Panc1 (cell line): ENCODE results near the gene CTRB1.
"Not testable (repeated sequence)": the region's sequence is repeated elsewhere in the genome, so short reads cannot be mapped to it uniquely, and the experiment has no call there.

Source experiments
- CTCF ChIP-seq: fragments of 450-650 bp; IDR thresholded peaks from 2 replicates; pipeline ENCODE4 v1.5.1; 2017; ENCODE audit warnings: mild to moderate bottlenecking
- POLR2AphosphoS5 ChIP-seq: IDR thresholded peaks from 2 replicates; pipeline ENCODE4 v1.6.1; 2012; ENCODE audit warnings: mild to moderate bottlenecking, low read depth, low read length, moderate library complexity
- SIN3A ChIP-seq: IDR thresholded peaks from 2 replicates; pipeline ENCODE4 v1.6.1; 2012; ENCODE audit warnings: low read depth, mild to moderate bottlenecking, low read length, moderate library complexity, borderline replicate concordance; ENCODE audit not compliant: insufficient read depth
- TCF7L2 ChIP-seq: IDR thresholded peaks from 2 replicates; pipeline ENCODE4 v1.6.1; 2011; ENCODE audit warnings: mild to moderate bottlenecking, low read depth, low read length, inconsistent platforms

- not testable (repeated sequence) for TF ChIP-seq CTCF, POLR2AphosphoS5, TCF7L2, SIN3A
Measured at GRCh38 chr16:75204905-75205304, 13.9 kb upstream of the CTRB1 start.
